Activated T-cell treated with anti-CD3 and anti-CD28 coated beads, Interleukin-2, amount 50 U/mL, for 24 hours (primary cell): ENCODE results near the gene MMP24OS.
A peak's percentile ranks its signal among the peaks of the same experiment; 100 is the strongest.
"Not testable (repeated sequence)": the region's sequence is repeated elsewhere in the genome, so short reads cannot be mapped to it uniquely, and the experiment has no call there.

Source experiments
- DNase-seq: peaks from one replicate; pipeline ENCODE4 v3.0.0-alpha.2; 2020
- H3K27ac Mint-ChIP-seq: 2 replicates; pipeline ENCODE4 v1.8.0; 2020; ENCODE audit warnings: mild to moderate bottlenecking, mixed read lengths
- H3K27me3 Mint-ChIP-seq: 2 replicates; pipeline ENCODE4 v1.8.0; 2020; ENCODE audit warnings: mixed read lengths
- H3K36me3 Mint-ChIP-seq: 2 replicates; pipeline ENCODE4 v1.8.0; 2020; ENCODE audit warnings: low read depth, mixed read lengths
- H3K4me1 Mint-ChIP-seq: 2 replicates; pipeline ENCODE4 v1.8.0; 2020; ENCODE audit warnings: low read depth, mixed read lengths
- H3K4me3 Mint-ChIP-seq: 2 replicates; pipeline ENCODE4 v1.8.0; 2020; ENCODE audit warnings: mild to moderate bottlenecking, moderate library complexity, mixed read lengths
- H3K9me3 Mint-ChIP-seq: 2 replicates; pipeline ENCODE4 v1.8.0; 2020; ENCODE audit warnings: mixed read lengths

The MMP24OS gene

GRCh38 chr20:35264755-35265154 is 13.2 kb downstream of the MMP24OS start:
- no peak overlapping the region for H3K27ac Mint-ChIP-seq
- no peak overlapping the region for H3K4me3 Mint-ChIP-seq
- H3K4me1 Mint-ChIP-seq, result peaks cover 3% of the 10 kb centered on the region
- no peaks in the 10 kb centered on the region for H3K9me3 Mint-ChIP-seq
- H3K27me3 Mint-ChIP-seq, result no peaks in the 10 kb centered on the region
- peaks cover 42% of the 10 kb centered on the region for H3K36me3 Mint-ChIP-seq
- no peak for DNase-seq

GRCh38 chr20:35263532-35264341 is 14.2 kb downstream of the MMP24OS start:
- no peak overlapping the region for H3K27ac Mint-ChIP-seq
- H3K9me3 Mint-ChIP-seq, result no peaks in the 10 kb centered on the region
- no peaks in the 10 kb centered on the region for H3K4me1 Mint-ChIP-seq
- no peak for DNase-seq
- H3K27me3 Mint-ChIP-seq, result no peaks in the 10 kb centered on the region
- H3K36me3 Mint-ChIP-seq, result peaks cover 34% of the 10 kb centered on the region
- no peak overlapping the region for H3K4me3 Mint-ChIP-seq

- DNase-seq, H3K9me3 Mint-ChIP-seq, H3K27ac Mint-ChIP-seq, H3K4me1 Mint-ChIP-seq, H3K27me3 Mint-ChIP-seq, H3K4me3 Mint-ChIP-seq: not testable (repeated sequence)
- H3K36me3 Mint-ChIP-seq, result peaks cover 32% of the 10 kb centered on the region
These were observed 15.0 kb downstream of the MMP24OS start for GRCh38 chr20:35262731-35263531.

GRCh38 chr20:35262321-35262720 is 15.6 kb downstream of the MMP24OS start:
- H3K4me1 Mint-ChIP-seq, H3K4me3 Mint-ChIP-seq, H3K9me3 Mint-ChIP-seq, H3K27me3 Mint-ChIP-seq, DNase-seq, H3K27ac Mint-ChIP-seq: not testable (repeated sequence)
- H3K36me3 Mint-ChIP-seq, result peaks cover 26% of the 10 kb centered on the region

GRCh38 chr20:35260426-35260825 is 17.5 kb downstream of the MMP24OS start:
- no peak overlapping the region for H3K27ac Mint-ChIP-seq
- H3K4me1 Mint-ChIP-seq, result no peaks in the 10 kb centered on the region
- no peaks in the 10 kb centered on the region for H3K27me3 Mint-ChIP-seq
- no peak overlapping the region for H3K4me3 Mint-ChIP-seq
- H3K36me3 Mint-ChIP-seq, result peaks cover 11% of the 10 kb centered on the region
- no peak for DNase-seq
- no peaks in the 10 kb centered on the region for H3K9me3 Mint-ChIP-seq

GRCh38 chr20:35257175-35257909 is 20.6 kb downstream of the MMP24OS start:
- no peaks in the 10 kb centered on the region for H3K27me3 Mint-ChIP-seq
- peaks cover 6% of the 10 kb centered on the region for H3K36me3 Mint-ChIP-seq
- H3K9me3 Mint-ChIP-seq, result no peaks in the 10 kb centered on the region
- DNase-seq, result no peak
- H3K4me1 Mint-ChIP-seq, result peaks cover 6% of the 10 kb centered on the region
- H3K27ac Mint-ChIP-seq, result no peak overlapping the region
- H3K4me3 Mint-ChIP-seq, result no peak overlapping the region

- H3K36me3 Mint-ChIP-seq, result peaks cover 6% of the 10 kb centered on the region
- no peak overlapping the region for H3K4me3 Mint-ChIP-seq
- DNase-seq, result no peak
- peaks cover 21% of the 10 kb centered on the region for H3K4me1 Mint-ChIP-seq
- H3K27me3 Mint-ChIP-seq, result no peaks in the 10 kb centered on the region
- no peaks in the 10 kb centered on the region for H3K9me3 Mint-ChIP-seq
- no peak overlapping the region for H3K27ac Mint-ChIP-seq
These were observed 23.4 kb downstream of the MMP24OS start for GRCh38 chr20:35254448-35254999.

- Mint-ChIP-seq H3K4me1 (peaks cover 21% of the 10 kb centered on the region), H3K27ac (no peak overlapping the region), H3K27me3 (no peaks in the 10 kb centered on the region), H3K36me3 (peaks cover 2% of the 10 kb centered on the region), H3K4me3 (no peak overlapping the region), H3K9me3 (no peaks in the 10 kb centered on the region)
- DNase-seq, result no peak
These were observed 24.9 kb downstream of the MMP24OS start for GRCh38 chr20:35253010-35253409.

- DNase-seq, H3K4me3 Mint-ChIP-seq, H3K36me3 Mint-ChIP-seq, H3K27me3 Mint-ChIP-seq, H3K9me3 Mint-ChIP-seq: not testable (repeated sequence)
- Mint-ChIP-seq H3K4me1 (peaks cover 21% of the 10 kb centered on the region), H3K27ac (peak overlapping the region; percentile 88)
These were observed 25.3 kb downstream of the MMP24OS start for GRCh38 chr20:35252598-35252997.

GRCh38 chr20:35252037-35252461 is 25.9 kb downstream of the MMP24OS start:
- no peak overlapping the region for H3K4me3 Mint-ChIP-seq
- H3K27ac Mint-ChIP-seq, result peak overlapping the region; percentile 88
- peaks cover 21% of the 10 kb centered on the region for H3K4me1 Mint-ChIP-seq
- H3K36me3 Mint-ChIP-seq, result peaks cover 2% of the 10 kb centered on the region
- no peaks in the 10 kb centered on the region for H3K9me3 Mint-ChIP-seq
- H3K27me3 Mint-ChIP-seq, result no peaks in the 10 kb centered on the region
- no peak for DNase-seq

GRCh38 chr20:35251613-35251940 is 26.3 kb downstream of the MMP24OS start:
- DNase-seq, result no peak
- Mint-ChIP-seq H3K4me3 (no peak overlapping the region), H3K36me3 (peaks cover 2% of the 10 kb centered on the region), H3K27ac (peak overlapping the region; percentile 88), H3K4me1 (peaks cover 21% of the 10 kb centered on the region), H3K27me3 (no peaks in the 10 kb centered on the region), H3K9me3 (no peaks in the 10 kb centered on the region)

GRCh38 chr20:35248641-35249475 is 29.1 kb downstream of the MMP24OS start:
- Mint-ChIP-seq H3K27ac (no peak overlapping the region), H3K36me3 (no peaks in the 10 kb centered on the region), H3K27me3 (no peaks in the 10 kb centered on the region), H3K4me1 (peaks cover 21% of the 10 kb centered on the region), H3K9me3 (no peaks in the 10 kb centered on the region), H3K4me3 (no peak overlapping the region)
- no peak for DNase-seq

GRCh38 chr20:35246723-35247122 is 31.2 kb downstream of the MMP24OS start:
- Mint-ChIP-seq H3K9me3 (no peaks in the 10 kb centered on the region), H3K27me3 (no peaks in the 10 kb centered on the region), H3K4me1 (peaks cover 9% of the 10 kb centered on the region), H3K4me3 (no peak overlapping the region), H3K36me3 (no peaks in the 10 kb centered on the region), H3K27ac (no peak overlapping the region)
- no peak for DNase-seq

- Mint-ChIP-seq H3K27me3 (no peaks in the 10 kb centered on the region), H3K4me3 (no peak overlapping the region), H3K36me3 (no peaks in the 10 kb centered on the region), H3K9me3 (no peaks in the 10 kb centered on the region), H3K4me1 (no peaks in the 10 kb centered on the region), H3K27ac (no peak overlapping the region)
- DNase-seq, result no peak
These were observed 33.9 kb downstream of the MMP24OS start for GRCh38 chr20:35243986-35244385.
